GM18508 (cell line): Measurements from ENCODE around the gene UHRF2.
"Not testable (repeated sequence)": the region's sequence is repeated elsewhere in the genome, so short reads cannot be mapped to it uniquely, and the experiment has no call there.

ENCODE experiments used
- ATAC-seq: cut with Tn5 transposase; IDR thresholded peaks from one replicate; pipeline ENCODE4 v1.9.1; 2021; ENCODE audit warnings: moderate number of reproducible peaks; ENCODE audit not compliant: insufficient read depth, unreplicated experiment

The UHRF2 gene

GRCh38 chr9:6473151-6473550, 60.2 kb downstream of the UHRF2 start:
- ATAC-seq: no peak

- ATAC-seq: no peak
These were observed 67.0 kb downstream of the UHRF2 start for GRCh38 chr9:6479959-6480358.

- no peak for ATAC-seq
These were observed 71.2 kb downstream of the UHRF2 start for GRCh38 chr9:6484210-6484609.

DNA sequence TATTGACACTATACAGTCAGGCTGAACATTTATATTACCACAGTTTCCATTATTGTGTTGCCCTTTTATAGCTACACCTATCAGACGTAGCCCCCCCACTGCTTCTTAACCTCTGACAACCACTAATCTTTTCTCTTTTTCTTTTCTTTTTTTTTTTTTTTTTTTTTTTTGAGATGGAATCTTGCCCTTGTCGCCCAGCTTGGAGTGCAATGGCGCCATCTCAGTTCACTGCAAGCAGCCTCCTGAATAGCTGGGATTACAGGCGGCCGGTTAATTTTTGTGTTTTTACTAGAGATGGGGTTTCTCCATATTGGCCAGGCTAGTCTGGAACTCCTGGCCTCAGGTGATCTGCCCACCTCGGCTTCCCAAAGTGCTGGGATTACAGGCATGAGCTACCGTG, 75.4 kb downstream of the UHRF2 start:
- ATAC-seq: no peak

DNA sequence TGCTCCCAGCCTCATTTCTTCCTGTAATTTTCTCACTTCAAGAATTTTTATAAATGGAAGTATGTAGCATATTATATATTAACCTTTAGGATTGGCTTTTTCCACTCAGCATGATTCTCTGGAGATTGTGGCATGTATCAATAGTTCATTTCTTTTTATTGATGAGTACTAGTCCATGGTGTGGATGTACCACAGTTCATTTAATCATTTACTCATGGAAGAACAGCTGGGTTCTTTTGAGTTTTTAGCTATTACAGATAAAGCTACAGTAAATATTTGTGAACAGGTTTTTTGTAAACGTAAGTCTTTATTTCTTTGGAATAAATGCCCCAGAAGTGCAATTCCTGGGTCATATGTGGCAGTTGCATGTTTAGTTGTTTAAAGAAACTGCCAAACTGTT, 76.1 kb downstream of the UHRF2 start:
- ATAC-seq: no peak

- ATAC-seq: no peak
These were observed 77.9 kb downstream of the UHRF2 start for GRCh38 chr9:6490863-6491262.

- no peak for ATAC-seq
These were observed 82.5 kb downstream of the UHRF2 start for GRCh38 chr9:6495466-6495865.

- no peak for ATAC-seq
These were observed 86.0 kb downstream of the UHRF2 start for GRCh38 chr9:6498982-6499381.

DNA sequence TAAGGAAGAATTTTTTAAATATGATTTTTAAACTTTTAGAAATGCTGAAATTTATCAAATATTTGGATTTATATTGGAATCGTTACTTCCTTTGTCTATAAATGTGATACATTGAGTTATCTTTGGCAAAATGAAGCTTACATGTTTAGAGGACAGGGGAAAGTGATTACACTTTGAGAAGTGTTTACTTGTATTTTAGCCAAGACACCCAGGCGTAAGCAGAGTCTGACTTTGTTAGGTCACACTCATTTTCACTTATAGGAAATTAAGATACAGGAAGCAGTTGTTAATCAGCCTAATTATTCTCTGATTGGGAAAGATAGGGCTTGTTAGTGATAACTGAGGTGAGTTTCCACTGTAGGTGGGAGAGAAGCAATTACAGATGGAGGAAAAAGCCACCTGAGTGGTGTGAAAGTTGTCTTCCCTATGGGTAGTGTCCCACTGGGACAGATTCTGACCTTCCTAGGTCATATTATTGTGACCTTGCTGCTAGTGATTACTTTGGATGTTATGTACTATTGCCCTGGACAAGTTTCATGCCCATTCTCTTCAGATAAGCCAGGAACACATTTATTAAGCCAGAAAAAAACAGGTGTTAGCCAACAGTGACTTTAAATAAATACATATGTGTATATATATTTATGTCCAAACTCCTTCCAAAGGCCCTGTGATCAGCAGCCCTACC, 88.7 kb downstream of the UHRF2 start:
- ATAC-seq: no peak

DNA sequence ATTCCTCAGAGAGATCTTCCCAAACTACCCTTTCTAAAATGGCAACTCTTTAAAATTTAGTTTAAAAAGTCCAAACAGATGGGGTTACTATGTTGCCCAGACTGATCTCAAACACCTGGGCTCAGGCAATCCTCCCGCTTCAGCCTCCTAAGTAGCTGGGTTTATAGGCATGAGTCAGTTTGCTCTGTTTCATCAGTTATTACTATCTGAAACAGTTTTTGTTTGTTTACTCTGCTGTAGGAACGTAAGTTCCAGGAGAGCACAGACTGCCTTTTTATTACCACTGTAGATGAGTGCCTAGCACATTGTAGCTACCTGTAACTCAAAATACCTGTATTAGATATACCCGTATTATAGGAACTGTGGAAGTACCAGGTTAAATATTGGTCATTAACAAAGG, 89.4 kb downstream of the UHRF2 start:
- ATAC-seq: no peak

DNA sequence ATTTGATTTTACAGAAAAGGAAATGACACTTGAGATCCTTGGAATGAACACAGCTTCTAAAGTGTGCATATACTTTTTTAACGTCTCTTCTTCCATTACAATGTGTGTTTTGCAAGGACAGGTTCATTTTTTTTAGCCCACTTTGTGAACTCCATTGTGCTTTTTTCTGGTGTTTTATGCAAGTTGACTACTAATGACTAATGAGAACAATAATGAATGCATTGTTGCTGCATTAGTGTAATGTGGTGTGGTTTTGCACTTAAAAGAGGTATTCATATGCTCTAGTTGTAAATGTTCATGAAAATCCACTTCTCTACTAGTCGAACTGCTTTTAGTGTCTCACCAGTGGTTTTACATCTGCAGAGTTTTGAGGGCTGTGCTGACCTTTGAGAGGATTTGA, 93.6 kb downstream of the UHRF2 start:
- no peak for ATAC-seq

DNA sequence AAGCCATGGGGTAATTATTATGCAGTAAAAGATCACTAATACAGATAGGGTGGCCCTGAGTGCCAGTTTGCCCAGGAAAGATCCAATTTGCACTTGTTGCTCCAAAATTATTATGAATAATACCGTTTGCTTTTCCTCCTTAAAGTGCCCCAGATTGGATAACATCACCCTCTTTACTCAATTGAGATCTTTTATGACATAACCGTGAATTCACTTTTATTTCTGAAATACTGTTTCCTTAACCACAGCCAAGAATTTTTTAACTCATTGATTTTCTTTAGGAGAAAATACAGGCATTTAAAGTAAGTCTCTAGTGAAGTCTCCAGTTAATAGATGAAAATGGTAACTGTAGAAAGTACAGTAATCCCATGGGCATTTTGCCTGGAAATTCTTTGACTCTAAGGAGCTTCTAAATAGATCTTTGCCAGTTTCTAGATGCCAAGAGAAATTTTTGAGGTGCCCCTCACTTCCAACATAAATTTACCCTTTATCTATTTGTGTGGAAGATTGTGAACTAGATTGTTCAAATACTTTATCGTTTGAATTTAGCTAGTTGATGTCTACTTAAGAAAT, 99.2 kb downstream of the UHRF2 start:
- ATAC-seq: no peak

GRCh38 chr9:6522263-6522662, 109.3 kb downstream of the UHRF2 start:
- ATAC-seq: no peak

DNA sequence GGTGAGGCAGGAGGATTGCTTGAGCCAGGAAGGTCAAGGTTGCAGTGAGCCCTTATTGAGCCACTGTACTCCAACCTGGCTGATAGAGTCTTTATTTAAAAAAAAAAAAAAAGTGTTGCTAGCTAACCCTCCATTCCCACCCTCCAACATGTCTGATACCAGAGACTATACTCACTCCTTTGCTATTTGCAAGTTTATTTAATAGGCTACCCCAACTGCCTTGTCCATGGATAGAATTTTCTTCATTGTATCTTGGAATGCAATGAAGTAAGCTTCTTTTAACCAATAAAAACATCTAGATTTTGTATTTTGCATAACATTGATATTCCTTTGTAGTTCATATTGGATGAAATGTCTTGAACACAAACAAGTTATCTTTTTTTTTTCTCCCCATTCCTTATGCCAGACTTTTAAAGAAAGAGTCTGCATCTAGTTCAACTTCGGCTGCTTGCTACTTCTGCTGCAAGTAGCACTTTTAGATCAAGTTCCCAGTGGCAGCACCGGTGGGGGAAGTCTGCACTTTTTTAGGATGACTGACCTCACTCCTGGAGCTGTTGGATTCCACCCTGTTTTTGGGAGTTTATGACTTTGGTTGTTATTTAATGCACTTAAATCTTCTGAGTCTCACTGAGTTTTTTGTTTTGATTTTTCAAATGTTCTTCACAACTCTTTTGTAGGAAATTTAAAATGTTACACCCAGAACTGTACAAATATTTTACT, 112.5 kb downstream of the UHRF2 start:
- no peak for ATAC-seq

DNA sequence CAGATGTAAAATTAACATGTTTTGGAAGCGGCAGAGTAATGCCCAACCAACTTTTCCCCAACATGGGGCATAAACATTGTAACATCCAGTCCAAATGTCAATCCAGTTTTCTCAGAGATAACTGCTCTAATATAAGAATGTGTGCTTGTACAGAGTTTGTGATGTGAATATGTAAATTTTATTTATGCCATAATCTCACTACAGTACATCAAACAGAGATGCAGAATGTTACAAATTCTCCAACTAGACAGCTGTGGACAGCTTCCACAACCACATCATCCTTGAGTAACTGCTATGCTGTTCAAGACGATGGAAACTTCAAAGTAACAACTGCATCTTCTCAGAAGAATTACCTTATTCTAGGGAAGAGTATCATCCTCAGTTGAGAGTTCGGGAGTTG, 122.6 kb downstream of the UHRF2 start:
- ATAC-seq: no peak

DNA sequence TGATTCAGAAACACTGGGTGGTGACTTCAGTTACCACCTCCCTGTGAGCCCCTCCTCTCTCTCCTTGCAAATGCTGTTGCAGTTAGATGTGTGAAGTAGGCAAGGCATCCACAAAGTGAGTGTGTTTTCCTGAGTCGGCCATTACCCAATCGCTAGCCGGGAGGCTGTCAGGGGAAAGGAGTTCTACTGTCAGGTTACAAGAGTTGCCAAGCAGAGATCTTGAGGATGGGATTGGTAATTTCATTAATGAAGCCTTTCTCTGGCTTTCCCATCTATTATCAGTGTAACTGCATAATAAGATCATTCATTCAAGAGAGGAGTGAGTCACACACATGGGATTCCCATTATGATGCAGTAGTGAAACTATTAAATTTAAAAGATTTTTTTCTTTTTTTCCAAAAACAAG, 125.7 kb downstream of the UHRF2 start:
- ATAC-seq: no peak

- not testable (repeated sequence) for ATAC-seq
These were observed 129.6 kb downstream of the UHRF2 start for GRCh38 chr9:6542617-6543016.

GRCh38 chr9:6543204-6543603, 130.2 kb downstream of the UHRF2 start:
- no peak for ATAC-seq

- ATAC-seq: no peak
These were observed 132.2 kb downstream of the UHRF2 start for GRCh38 chr9:6545017-6545691.

- no peak for ATAC-seq
These were observed 136.3 kb downstream of the UHRF2 start for GRCh38 chr9:6549106-6549800.

DNA sequence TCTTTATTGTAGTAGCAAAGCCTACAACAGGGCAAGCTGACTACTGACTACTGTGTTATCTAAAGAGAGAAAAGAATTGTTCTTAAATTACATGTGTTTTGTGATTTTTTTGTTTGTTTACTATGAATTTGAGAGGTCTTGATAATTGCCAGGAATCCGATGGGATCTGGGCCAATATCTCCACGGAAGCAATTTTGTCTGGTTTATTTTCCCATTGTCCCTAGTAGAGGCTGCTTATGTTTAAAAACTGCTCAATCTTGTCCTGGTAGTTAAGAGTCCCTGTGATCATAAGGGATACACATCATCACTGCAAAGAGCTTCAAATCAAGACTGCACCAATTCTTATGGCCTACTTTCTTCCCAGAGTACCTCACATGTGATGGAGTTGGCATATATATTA, 138.1 kb downstream of the UHRF2 start:
- ATAC-seq: no peak
